HEK293 (cell line): ENCODE measurements around the gene MYO18B.

Source experiments
- BCL11A ChIP-seq: fragments of 450-650 bp; formaldehyde crosslinking; IDR thresholded peaks from 2 replicates; pipeline ENCODE4 v1.5.1; 2016; ENCODE audit warnings: low read depth, missing biosample characterization, missing genetic modification characterization
- GLIS2 ChIP-seq: fragments of 450-650 bp; formaldehyde crosslinking; IDR thresholded peaks from 2 replicates; pipeline ENCODE4 v1.5.1; 2016; ENCODE audit warnings: missing biosample characterization, missing genetic modification characterization
- MYNN ChIP-seq: fragments of 450-650 bp; formaldehyde crosslinking; IDR thresholded peaks from 2 replicates; pipeline ENCODE4 v1.5.1; 2016; ENCODE audit warnings: missing biosample characterization, missing genetic modification characterization, borderline replicate concordance
- SETDB1 ChIP-seq: IDR thresholded peaks from one replicate; pipeline ENCODE4 v1.6.1; 2017; ENCODE audit warnings: mild to moderate bottlenecking, low read length, moderate library complexity, mixed read lengths; ENCODE audit not compliant: insufficient read length
- YY1 ChIP-seq: fragments of 450-650 bp; formaldehyde crosslinking; IDR thresholded peaks from 2 replicates; pipeline ENCODE4 v1.5.1; 2018; ENCODE audit warnings: missing biosample characterization, missing genetic modification characterization
- ZBTB20 ChIP-seq: fragments of 450-650 bp; formaldehyde crosslinking; IDR thresholded peaks from 2 replicates; pipeline ENCODE4 v1.5.1; 2016; ENCODE audit warnings: missing biosample characterization, missing genetic modification characterization
- ZNF48 ChIP-seq: fragments of 450-650 bp; formaldehyde crosslinking; IDR thresholded peaks from 2 replicates; pipeline ENCODE4 v1.5.1; 2016; ENCODE audit warnings: missing biosample characterization, missing genetic modification characterization
- ZNF777 ChIP-seq: fragments of 450-650 bp; formaldehyde crosslinking; IDR thresholded peaks from 2 replicates; pipeline ENCODE4 v1.5.1; 2017; ENCODE audit warnings: missing biosample characterization, missing genetic modification characterization, borderline replicate concordance
- ZSCAN16 ChIP-seq: fragments of 450-650 bp; formaldehyde crosslinking; IDR thresholded peaks from 2 replicates; pipeline ENCODE4 v1.5.1; 2016; ENCODE audit warnings: missing biosample characterization, missing genetic modification characterization
- ZXDB ChIP-seq: fragments of 450-650 bp; formaldehyde crosslinking; IDR thresholded peaks from 2 replicates; pipeline ENCODE4 v1.5.1; 2016; ENCODE audit warnings: missing biosample characterization, missing genetic modification characterization
- TF ChIP-seq, protein P1 (sequence below): fragments of 450-650 bp; formaldehyde crosslinking; IDR thresholded peaks from 2 replicates; pipeline ENCODE4 v1.5.1; 2016; ENCODE audit warnings: missing biosample characterization, missing genetic modification characterization
- TF ChIP-seq, protein P2 (sequence below): fragments of 450-650 bp; formaldehyde crosslinking; IDR thresholded peaks from 2 replicates; pipeline ENCODE4 v1.5.1; 2016; ENCODE audit warnings: missing biosample characterization, missing genetic modification characterization

DNA sequence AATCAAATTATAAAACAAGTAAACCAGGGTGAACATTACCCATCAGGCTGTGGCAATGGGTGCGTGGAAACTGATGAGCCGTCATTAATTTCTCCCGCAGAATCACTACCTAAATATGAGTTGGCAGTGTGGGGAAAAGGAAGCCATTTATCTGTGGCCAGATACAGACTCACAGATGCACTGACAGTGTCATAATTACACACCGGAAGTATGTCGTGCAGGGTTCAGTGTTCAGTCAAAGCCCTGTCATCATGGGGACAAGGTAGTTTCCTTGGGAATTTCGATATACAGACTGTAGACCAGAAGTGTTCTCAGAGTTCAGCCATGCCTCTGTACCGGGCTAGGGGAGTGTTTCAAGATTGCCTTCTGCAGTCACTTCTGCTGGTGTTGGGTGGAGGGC lies 308.1 kb downstream of the MYO18B start:
- TF ChIP-seq MYNN (tag by site-specific recombination): no peak
- TF ChIP-seq, protein P1, sequence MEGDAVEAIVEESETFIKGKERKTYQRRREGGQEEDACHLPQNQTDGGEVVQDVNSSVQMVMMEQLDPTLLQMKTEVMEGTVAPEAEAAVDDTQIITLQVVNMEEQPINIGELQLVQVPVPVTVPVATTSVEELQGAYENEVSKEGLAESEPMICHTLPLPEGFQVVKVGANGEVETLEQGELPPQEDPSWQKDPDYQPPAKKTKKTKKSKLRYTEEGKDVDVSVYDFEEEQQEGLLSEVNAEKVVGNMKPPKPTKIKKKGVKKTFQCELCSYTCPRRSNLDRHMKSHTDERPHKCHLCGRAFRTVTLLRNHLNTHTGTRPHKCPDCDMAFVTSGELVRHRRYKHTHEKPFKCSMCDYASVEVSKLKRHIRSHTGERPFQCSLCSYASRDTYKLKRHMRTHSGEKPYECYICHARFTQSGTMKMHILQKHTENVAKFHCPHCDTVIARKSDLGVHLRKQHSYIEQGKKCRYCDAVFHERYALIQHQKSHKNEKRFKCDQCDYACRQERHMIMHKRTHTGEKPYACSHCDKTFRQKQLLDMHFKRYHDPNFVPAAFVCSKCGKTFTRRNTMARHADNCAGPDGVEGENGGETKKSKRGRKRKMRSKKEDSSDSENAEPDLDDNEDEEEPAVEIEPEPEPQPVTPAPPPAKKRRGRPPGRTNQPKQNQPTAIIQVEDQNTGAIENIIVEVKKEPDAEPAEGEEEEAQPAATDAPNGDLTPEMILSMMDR: no peak
- TF ChIP-seq, protein P2, sequence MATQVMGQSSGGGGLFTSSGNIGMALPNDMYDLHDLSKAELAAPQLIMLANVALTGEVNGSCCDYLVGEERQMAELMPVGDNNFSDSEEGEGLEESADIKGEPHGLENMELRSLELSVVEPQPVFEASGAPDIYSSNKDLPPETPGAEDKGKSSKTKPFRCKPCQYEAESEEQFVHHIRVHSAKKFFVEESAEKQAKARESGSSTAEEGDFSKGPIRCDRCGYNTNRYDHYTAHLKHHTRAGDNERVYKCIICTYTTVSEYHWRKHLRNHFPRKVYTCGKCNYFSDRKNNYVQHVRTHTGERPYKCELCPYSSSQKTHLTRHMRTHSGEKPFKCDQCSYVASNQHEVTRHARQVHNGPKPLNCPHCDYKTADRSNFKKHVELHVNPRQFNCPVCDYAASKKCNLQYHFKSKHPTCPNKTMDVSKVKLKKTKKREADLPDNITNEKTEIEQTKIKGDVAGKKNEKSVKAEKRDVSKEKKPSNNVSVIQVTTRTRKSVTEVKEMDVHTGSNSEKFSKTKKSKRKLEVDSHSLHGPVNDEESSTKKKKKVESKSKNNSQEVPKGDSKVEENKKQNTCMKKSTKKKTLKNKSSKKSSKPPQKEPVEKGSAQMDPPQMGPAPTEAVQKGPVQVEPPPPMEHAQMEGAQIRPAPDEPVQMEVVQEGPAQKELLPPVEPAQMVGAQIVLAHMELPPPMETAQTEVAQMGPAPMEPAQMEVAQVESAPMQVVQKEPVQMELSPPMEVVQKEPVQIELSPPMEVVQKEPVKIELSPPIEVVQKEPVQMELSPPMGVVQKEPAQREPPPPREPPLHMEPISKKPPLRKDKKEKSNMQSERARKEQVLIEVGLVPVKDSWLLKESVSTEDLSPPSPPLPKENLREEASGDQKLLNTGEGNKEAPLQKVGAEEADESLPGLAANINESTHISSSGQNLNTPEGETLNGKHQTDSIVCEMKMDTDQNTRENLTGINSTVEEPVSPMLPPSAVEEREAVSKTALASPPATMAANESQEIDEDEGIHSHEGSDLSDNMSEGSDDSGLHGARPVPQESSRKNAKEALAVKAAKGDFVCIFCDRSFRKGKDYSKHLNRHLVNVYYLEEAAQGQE (tag by site-specific recombination): no peak
- no peak for TF ChIP-seq YY1 (tag by site-specific recombination)
- TF ChIP-seq ZXDB (tag by site-specific recombination): no peak
- TF ChIP-seq ZNF48 (tag by site-specific recombination): no peak
- TF ChIP-seq SETDB1: no peak
- no peak for TF ChIP-seq ZNF777 (tag by site-specific recombination)
- TF ChIP-seq ZSCAN16: no peak
- TF ChIP-seq GLIS2 (tag by site-specific recombination): no peak
- no peak for TF ChIP-seq BCL11A (tag by site-specific recombination)
- TF ChIP-seq ZBTB20 (tag by site-specific recombination): no peak
